Activated T-helper 1 cell treated with anti-CD3 and anti-CD28 coated beads, Interleukin-12 subunit alpha, Interleukin-12 subunit beta, Interleukin-2, Interleukin-4 antibody, amounts not matched to agents 30 ng/mL and 10 ng/mL and 1 ng/mL, durations not matched to agents 14 hours and 24 hours and 36 hours (primary cell): ENCODE results near the gene B4GALNT4. TPM values are rescaled to one million over a fixed set of nuclear protein-coding genes. Genes with fewer than 3 reads are reported as not detected.

ENCODE experiments used
- DNase-seq: peaks from one replicate; pipeline ENCODE4 v3.0.0; 2021; ENCODE audit warnings: low spot score
- H3K27ac Mint-ChIP-seq: one replicate; pipeline ENCODE4 v1.8.0; 2021; ENCODE audit warnings: mild to moderate bottlenecking, mixed read lengths
- H3K27me3 Mint-ChIP-seq: one replicate; pipeline ENCODE4 v1.8.0; 2022; ENCODE audit warnings: mild to moderate bottlenecking, moderate library complexity, mixed read lengths; ENCODE audit not compliant: insufficient read depth
- H3K36me3 Mint-ChIP-seq: one replicate; pipeline ENCODE4 v1.8.0; 2021; ENCODE audit warnings: low read depth, mixed read lengths
- H3K4me1 Mint-ChIP-seq: one replicate; pipeline ENCODE4 v1.8.0; 2021; ENCODE audit warnings: low read depth, mixed read lengths
- H3K4me3 Mint-ChIP-seq: one replicate; pipeline ENCODE4 v1.8.0; 2021; ENCODE audit warnings: mild to moderate bottlenecking, moderate library complexity, mixed read lengths
- H3K9me3 Mint-ChIP-seq: one replicate; pipeline ENCODE4 v1.8.0; 2021; ENCODE audit warnings: mixed read lengths
- intact Hi-C: fragments of 100-400 bp; cut with micrococcal nuclease; formaldehyde crosslinking; loops from one replicate; pipeline ENCODE4 v1.15.1; 2024
- total RNA-seq: library from RNA; stranded (reverse); gene quantifications from 2 replicates; pipeline ENCODE4 v1.2.3, GENCODE V29; 2022

The B4GALNT4 gene
- total RNA-seq, 1 donor from 2014 or later: 3.8 TPM

DNA sequence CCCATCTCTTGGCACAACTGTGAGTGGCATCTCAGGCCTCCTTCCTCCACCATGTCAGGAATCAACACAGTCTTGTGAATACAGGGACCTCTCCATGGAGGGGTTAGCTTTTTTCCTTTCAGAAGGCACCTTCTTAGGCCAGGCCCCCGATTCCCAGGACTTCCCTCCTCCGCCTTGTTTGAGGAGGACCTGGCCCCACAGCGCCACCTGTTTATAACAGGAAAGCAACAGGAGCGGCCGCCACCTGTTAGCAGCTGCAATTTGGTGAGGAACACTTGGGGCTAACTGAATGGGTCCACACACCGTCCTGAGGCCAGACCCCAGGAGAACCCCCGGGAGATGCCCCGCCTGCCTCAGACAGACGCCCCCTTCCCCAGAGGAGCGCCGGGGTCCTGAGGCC is 20.9 kb downstream of the B4GALNT4 start:
- no peaks in the 10 kb centered on the region for H3K36me3 Mint-ChIP-seq
- H3K4me3 Mint-ChIP-seq: no peak overlapping the region
- no peaks in the 10 kb centered on the region for H3K4me1 Mint-ChIP-seq
- no peak overlapping the region for H3K27ac Mint-ChIP-seq
- intact Hi-C loops: no loop called here
- H3K9me3 Mint-ChIP-seq: peaks cover 8% of the 10 kb centered on the region
- no peak for DNase-seq
- H3K27me3 Mint-ChIP-seq: peaks cover 8% of the 10 kb centered on the region

DNA sequence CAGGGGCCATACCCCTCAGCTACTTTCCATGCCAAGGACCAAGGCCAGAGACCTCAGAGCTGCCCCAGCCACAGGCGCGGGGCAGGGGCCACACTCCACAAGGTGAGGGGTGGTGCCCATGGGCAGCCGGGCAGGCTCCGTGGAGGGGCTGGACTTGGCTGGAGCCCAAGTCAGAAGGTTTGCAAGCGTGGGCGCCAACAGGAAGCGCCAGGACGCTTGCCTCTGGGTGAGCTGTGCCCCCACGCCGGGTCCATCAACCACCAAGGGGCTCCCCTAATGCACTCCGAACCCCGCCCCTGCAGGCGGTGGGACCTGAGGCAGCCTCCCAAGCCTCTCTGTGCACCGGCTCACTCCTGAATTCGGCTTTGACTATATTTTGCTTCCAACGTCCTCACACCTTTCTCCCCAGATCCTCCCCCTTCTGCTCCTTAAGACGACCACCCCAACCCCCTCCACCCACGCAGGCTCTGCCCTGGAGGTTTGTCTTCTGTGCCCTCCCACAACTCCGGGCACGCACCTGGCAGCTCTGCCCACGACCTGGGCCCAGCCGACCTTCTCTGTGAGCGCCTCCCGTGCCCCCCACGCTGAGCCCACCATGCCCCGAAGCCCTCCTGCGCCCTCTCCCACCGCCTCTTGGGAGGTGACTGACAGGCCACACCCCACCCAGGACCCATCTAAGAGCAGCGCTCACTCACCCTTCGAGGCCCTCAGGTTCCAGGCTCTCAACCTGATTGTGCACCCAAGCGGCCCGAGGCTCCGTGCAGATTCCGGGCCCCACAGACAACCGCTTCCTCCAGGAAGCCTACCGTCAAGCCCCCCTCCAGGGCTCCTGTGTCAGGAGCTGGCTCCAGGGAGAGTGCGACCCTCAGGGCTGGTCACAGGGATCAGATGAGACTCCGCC is 22.1 kb downstream of the B4GALNT4 start:
- DNase-seq: no peak
- H3K4me1 Mint-ChIP-seq: no peaks in the 10 kb centered on the region
- H3K27ac Mint-ChIP-seq: no peak overlapping the region
- no peaks in the 10 kb centered on the region for H3K36me3 Mint-ChIP-seq
- peaks cover 8% of the 10 kb centered on the region for H3K27me3 Mint-ChIP-seq
- intact Hi-C loops: no loop called here
- H3K9me3 Mint-ChIP-seq: peaks cover 8% of the 10 kb centered on the region
- no peak overlapping the region for H3K4me3 Mint-ChIP-seq

DNA sequence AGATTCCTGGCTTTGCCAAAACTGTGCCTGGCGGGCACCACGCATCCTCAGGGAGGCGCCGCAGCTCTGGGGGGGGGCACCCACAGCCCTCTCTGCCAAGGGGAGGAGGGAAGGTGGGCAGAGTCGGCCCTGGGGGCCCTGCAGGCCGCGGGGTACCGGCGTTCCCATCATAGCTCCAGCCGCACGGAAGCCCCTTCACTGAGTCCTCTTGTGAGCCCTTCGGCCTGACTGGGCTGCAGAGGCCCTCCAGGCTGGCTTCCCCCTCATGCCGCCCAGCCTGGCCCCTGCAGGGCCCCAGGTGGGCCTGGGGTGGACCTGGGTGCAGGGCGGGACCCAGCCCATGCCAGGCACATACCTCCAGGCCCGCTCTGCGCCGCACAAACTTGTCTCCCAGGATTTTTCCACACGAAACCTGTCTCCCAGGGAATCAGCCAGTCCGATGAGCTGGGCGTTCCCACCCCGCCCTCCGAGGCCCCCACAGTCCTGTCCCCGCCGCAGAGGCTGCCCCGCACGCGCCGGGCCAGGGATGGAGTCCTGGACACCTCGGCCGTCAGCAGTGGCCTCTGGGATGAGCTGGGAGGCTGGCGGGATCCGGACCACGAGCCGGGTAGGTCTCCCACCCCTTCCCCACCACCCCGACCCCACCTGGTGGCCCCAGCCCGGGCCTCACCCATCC is 22.9 kb downstream of the B4GALNT4 start:
- Mint-ChIP-seq H3K27ac (no peak overlapping the region), H3K9me3 (peaks cover under 1% of the 10 kb centered on the region), H3K36me3 (no peaks in the 10 kb centered on the region), H3K27me3 (peaks cover 6% of the 10 kb centered on the region), H3K4me1 (no peaks in the 10 kb centered on the region), H3K4me3 (no peak overlapping the region)
- no peak for DNase-seq
- intact Hi-C loops: no loop called here

DNA sequence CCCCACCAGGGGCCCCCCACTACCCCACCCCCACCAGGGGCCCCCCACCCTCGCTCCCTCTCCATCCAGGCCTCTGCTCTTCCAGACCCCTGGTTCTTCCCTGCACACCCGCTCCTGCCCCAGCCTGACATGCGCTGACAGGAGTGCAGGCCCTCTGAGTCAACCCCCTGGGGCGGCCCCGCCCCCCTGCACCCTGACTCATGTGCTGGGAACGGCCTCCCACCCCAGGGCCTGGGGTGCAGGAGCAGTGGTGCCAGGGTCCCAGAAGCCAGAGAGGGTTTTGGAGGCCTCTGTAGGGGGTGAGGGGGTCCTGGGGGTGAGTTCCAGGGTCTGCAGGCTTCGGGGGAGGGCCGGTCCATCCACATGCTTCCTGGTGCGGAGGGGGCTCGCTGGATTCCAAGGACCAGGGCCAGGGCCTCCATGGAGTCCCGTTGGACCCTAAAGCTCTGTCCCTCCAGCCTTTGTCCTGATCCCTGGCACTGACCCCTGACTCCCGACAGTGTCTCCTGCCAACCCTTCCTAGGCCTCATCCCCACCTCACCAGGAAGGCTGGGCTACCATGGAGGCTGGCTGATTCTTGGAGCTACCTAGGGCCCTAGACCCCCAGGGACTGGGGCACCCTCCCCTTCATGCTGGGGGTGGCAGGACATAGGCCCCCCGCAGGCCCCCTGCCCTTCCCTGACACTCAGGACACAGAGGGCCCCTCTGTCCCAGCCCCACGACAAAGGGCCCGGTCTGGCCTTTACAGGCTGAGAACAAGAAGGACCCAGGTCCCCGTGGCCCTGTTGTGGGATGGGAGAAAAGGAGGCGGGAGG is 24.1 kb downstream of the B4GALNT4 start:
- intact Hi-C loops: no loop called here
- Mint-ChIP-seq H3K36me3 (no peaks in the 10 kb centered on the region), H3K4me1 (no peaks in the 10 kb centered on the region), H3K27me3 (peaks cover 2% of the 10 kb centered on the region), H3K9me3 (no peaks in the 10 kb centered on the region), H3K27ac (no peak overlapping the region), H3K4me3 (no peak overlapping the region)
- no peak for DNase-seq

DNA sequence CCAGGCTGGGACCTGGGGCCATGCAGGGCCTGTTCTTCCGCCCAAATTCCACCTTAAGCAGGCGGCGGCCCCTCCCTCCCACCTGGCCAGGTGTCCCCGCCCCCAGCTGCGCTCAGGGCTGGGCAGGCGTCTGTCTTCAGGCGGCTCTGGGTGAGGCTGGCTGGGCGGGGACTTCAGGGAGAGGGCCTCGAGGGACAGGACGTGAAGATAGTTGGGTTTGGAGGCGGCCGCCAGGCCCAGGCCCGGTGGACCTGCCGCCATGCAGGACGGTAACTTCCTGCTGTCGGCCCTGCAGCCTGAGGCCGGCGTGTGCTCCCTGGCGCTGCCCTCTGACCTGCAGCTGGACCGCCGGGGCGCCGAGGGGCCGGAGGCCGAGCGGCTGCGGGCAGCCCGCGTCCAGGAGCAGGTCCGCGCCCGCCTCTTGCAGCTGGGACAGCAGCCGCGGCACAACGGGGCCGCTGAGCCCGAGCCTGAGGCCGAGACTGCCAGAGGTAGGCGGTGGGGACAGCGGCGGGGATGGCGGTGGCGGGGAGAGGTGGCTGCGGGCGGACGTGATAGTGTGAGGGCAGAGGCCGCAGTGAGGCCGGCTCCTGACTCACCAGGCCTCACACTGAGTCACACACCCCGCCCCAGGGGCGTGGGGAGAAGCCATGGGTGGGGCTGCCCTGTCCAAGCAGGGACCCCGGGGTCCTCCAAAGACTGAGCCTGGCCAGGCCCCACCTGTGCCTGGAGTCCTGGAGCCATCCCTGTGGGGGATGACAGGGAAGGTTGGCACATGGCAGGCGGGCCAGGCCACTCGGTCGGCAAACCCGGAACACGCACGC is 24.9 kb downstream of the B4GALNT4 start, which contains the start of gene PKP3:
TSS of gene PKP3 (plus strand) at position 176 of the 824 bp plus-strand sequence. CDS start at position 260, 84 bp downstream.
- no peaks in the 10 kb centered on the region for H3K9me3 Mint-ChIP-seq
- H3K36me3 Mint-ChIP-seq: no peaks in the 10 kb centered on the region
- peaks cover 3% of the 10 kb centered on the region for H3K27me3 Mint-ChIP-seq
- no peak for DNase-seq
- H3K4me3 Mint-ChIP-seq: no peak within 1 kb of the TSS
- intact Hi-C loops: no loop called here
- no peaks in the 10 kb centered on the region for H3K4me1 Mint-ChIP-seq
- no peak within 1 kb of the TSS for H3K27ac Mint-ChIP-seq

DNA sequence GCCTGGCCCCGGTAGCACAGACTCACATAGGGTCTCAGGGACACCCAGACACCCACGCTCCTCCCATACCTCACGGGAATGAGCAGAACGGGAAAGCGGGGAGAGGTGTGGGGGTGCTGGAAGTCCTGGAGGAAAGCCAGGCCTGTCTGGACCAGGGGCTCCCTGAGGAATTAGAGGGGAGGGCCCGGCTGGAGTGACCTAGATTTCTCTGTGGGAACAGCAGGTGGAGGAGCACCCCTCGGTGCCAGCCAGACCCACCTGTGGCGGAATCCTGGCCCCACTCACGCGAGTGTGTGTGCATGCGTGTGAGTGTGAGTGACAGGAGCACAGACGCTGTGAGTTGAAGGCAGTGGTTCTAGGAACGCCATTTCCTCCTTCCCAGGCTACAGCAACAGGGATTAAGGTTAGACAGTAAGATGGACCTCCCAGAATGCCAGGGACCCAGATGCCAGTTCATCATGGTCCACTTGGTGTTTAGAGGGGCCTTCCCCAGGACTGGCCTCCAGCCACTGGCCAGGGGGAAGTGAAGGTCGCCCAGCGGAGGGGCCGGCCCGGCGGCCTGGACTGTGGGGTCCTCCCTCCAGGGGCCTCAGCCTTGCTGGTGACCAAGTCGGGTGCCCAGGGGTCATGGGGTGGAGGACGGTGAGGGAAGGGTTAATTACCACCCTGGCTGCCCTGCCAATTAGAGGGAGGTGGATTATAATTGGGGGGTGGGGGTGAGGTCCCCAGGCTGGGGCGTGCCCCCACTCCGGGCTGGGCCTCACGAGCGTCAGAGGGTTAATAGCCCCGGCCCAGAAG is 25.8 kb downstream of the B4GALNT4 start:
- no peak overlapping the region for H3K4me3 Mint-ChIP-seq
- H3K36me3 Mint-ChIP-seq: no peaks in the 10 kb centered on the region
- intact Hi-C loops: no loop called here
- peaks cover 8% of the 10 kb centered on the region for H3K27me3 Mint-ChIP-seq
- no peak for DNase-seq
- no peak overlapping the region for H3K27ac Mint-ChIP-seq
- no peaks in the 10 kb centered on the region for H3K9me3 Mint-ChIP-seq
- no peaks in the 10 kb centered on the region for H3K4me1 Mint-ChIP-seq

DNA sequence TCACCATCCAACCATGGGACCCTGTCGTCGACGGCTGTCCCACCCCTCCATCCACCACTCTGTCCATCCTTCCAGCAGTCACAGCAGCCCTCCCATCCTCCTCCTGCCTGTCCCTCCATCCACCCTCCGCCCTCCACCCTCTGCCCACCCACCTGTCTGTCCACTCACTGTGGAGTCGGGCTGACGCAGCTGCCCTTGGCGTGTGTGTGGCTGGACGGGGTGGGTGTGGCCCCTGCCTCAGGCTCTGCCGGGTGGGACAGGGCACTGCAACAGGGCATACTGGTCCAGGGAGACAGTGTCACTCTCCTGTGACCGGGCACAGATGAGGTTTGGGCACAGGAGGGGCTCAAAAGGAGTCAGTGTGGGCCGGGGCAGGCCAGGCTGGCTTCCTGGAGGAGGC is 26.6 kb downstream of the B4GALNT4 start:
- H3K27ac Mint-ChIP-seq: no peak overlapping the region
- no peak for DNase-seq
- H3K36me3 Mint-ChIP-seq: no peaks in the 10 kb centered on the region
- no peak overlapping the region for H3K4me3 Mint-ChIP-seq
- no peaks in the 10 kb centered on the region for H3K9me3 Mint-ChIP-seq
- intact Hi-C loops: loop anchor here (2.0 kb wide), 1 partner anchor 91 kb away; no protein-coding TSS in a partner anchor
- no peaks in the 10 kb centered on the region for H3K4me1 Mint-ChIP-seq
- peaks cover 8% of the 10 kb centered on the region for H3K27me3 Mint-ChIP-seq

DNA sequence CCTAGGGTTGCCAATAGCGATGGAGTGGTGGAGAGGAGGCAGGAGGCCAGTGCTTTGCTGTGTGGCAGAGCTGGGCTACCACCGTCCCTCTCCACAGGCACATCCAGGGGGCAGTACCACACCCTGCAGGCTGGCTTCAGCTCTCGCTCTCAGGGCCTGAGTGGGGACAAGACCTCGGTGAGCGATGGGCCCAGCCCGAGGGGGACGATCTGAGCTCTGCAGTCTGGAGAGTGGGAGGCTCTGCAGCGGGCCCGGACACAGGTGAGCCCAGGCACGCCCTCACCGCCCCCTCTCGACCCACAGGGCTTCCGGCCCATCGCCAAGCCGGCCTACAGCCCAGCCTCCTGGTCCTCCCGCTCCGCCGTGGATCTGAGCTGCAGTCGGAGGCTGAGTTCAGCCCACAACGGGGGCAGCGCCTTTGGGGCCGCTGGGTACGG is 27.2 kb downstream of the B4GALNT4 start:
- intact Hi-C loops: loop anchor here (2.0 kb wide), 1 partner anchor 92 kb away; no protein-coding TSS in a partner anchor
- DNase-seq: no peak
- Mint-ChIP-seq H3K27ac (no peak overlapping the region), H3K4me1 (no peaks in the 10 kb centered on the region), H3K4me3 (no peak overlapping the region), H3K9me3 (no peaks in the 10 kb centered on the region), H3K27me3 (peaks cover 8% of the 10 kb centered on the region), H3K36me3 (no peaks in the 10 kb centered on the region)

DNA sequence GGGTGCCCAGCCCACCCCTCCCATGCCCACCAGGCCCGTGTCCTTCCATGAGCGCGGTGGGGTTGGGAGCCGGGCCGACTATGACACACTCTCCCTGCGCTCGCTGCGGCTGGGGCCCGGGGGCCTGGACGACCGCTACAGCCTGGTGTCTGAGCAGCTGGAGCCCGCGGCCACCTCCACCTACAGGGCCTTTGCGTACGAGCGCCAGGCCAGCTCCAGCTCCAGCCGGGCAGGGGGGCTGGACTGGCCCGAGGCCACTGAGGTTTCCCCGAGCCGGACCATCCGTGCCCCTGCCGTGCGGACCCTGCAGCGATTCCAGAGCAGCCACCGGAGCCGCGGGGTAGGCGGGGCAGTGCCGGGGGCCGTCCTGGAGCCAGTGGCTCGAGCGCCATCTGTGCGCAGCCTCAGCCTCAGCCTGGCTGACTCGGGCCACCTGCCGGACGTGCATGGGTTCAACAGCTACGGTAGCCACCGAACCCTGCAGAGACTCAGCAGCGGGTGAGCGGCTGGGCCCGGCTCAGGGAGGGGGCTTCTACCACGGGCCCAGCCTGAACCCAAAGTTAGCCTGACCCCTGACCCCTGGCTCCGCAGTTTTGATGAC is 27.7 kb downstream of the B4GALNT4 start:
- no peaks in the 10 kb centered on the region for H3K9me3 Mint-ChIP-seq
- H3K27me3 Mint-ChIP-seq: peaks cover 8% of the 10 kb centered on the region
- DNase-seq: no peak
- H3K27ac Mint-ChIP-seq: no peak overlapping the region
- intact Hi-C loops: loop anchor here (2.0 kb wide), 1 partner anchor 92 kb away; no protein-coding TSS in a partner anchor
- no peaks in the 10 kb centered on the region for H3K4me1 Mint-ChIP-seq
- H3K36me3 Mint-ChIP-seq: no peaks in the 10 kb centered on the region
- H3K4me3 Mint-ChIP-seq: no peak overlapping the region

DNA sequence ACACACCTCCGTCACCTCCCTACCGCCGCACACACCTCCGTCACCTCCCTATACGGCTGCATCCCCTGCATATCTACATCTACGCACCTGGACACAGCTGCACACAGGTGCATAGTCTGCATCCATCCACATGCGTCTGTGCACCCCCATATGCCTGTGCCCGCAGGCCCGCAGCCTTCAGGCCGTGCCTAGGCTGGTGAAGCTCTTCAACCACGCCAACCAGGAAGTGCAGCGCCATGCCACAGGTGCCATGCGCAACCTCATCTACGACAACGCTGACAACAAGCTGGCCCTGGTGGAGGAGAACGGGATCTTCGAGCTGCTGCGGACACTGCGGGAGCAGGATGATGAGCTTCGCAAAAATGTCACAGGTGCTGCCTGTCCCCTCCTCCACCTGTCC is 29.5 kb downstream of the B4GALNT4 start:
- no peaks in the 10 kb centered on the region for H3K4me1 Mint-ChIP-seq
- no peak overlapping the region for H3K27ac Mint-ChIP-seq
- peaks cover 8% of the 10 kb centered on the region for H3K27me3 Mint-ChIP-seq
- H3K9me3 Mint-ChIP-seq: no peaks in the 10 kb centered on the region
- H3K4me3 Mint-ChIP-seq: peak overlapping the region; percentile 26
- H3K36me3 Mint-ChIP-seq: no peaks in the 10 kb centered on the region
- DNase-seq: no peak
- intact Hi-C loops: no loop called here

DNA sequence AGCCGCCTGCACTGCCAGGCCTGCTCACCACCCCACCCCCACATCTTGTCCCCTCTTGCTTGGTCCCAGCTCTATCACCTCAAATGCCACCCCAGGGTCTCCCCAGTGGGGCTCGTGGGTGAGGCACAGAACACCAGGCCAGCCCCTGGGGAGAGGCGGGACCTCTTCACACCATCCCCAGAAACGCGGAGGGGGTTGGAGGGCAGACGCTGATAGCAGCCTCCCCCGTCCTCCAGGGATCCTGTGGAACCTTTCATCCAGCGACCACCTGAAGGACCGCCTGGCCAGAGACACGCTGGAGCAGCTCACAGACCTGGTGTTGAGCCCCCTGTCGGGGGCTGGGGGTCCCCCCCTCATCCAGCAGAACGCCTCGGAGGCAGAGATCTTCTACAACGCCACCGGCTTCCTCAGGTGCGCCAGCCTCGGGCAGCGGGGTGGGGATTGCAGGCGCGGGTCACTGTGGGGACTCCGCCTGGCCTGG is 30.5 kb downstream of the B4GALNT4 start:
- Mint-ChIP-seq H3K36me3 (no peaks in the 10 kb centered on the region), H3K9me3 (no peaks in the 10 kb centered on the region), H3K27me3 (peaks cover 8% of the 10 kb centered on the region), H3K4me1 (no peaks in the 10 kb centered on the region), H3K4me3 (no peak overlapping the region), H3K27ac (no peak overlapping the region)
- no peak for DNase-seq
- intact Hi-C loops: no loop called here
